Body of pancreas (tissue), 4 donors: Measurements from ENCODE around the gene SDC3. TPM values are rescaled to one million over a fixed set of nuclear protein-coding genes. Genes with fewer than 3 reads are reported as not detected.
"Not testable (repeated sequence)": the region's sequence is repeated elsewhere in the genome, so short reads cannot be mapped to it uniquely, and the experiment has no call there.

Source experiments
- ATAC-seq: fragments of 150-250 bp; one replicate; pipeline ENCODE4 v1.9.1; 2016
- DNase-seq, 4 donors: peaks; one replicate each; pipeline ENCODE4 v3.0.0-alpha.2; 2019
- H3K27ac ChIP-seq, 4 donors: fragments of 200-600 bp; sonication (generic); 1 replicate in 3 of 4; 2 replicates in 1 of 4; pipeline versions ENCODE4 v1.5.1 to v1.6.1; 2016 to 2019; ENCODE audit warnings: mild to moderate bottlenecking in 1 of 4, mixed read lengths in 1 of 4, moderate library complexity in 1 of 4
- H3K27me3 ChIP-seq, 2 donors: fragments of 200-600 bp; sonication (generic); one replicate each; pipeline ENCODE4 v1.6.0; 2016; ENCODE audit warnings: mild to moderate bottlenecking in 1 of 2
- H3K36me3 ChIP-seq, 2 donors: fragments of 200-600 bp; sonication (generic); replicated peaks in 1 of 2; 2 replicates each; pipeline ENCODE4 v1.5.1; 2016; ENCODE audit warnings: low read depth in 2 of 2; ENCODE audit not compliant: insufficient read depth in 1 of 2
- H3K4me1 ChIP-seq: fragments of 200-600 bp; sonication (generic); one replicate; pipeline ENCODE4 v1.6.0; 2016
- H3K4me3 ChIP-seq, 2 donors: fragments of 200-600 bp; sonication (generic); 1 replicate in 1 of 2; 2 replicates in 1 of 2; pipeline ENCODE4 v1.5.1; 2016 to 2019
- H3K9me3 ChIP-seq, 3 donors: fragments of 200-600 bp; sonication (generic); 1 replicate in 2 of 3; 2 replicates in 1 of 3; pipeline ENCODE4 v1.5.1; 2016
- POLR2A ChIP-seq, 3 donors: fragments of 450-650 bp; IDR thresholded peaks; one replicate each; pipeline ENCODE4 v1.6.1; 2016; ENCODE audit warnings: antibody characterized with exemption in 3 of 3, mild to moderate bottlenecking in 2 of 3
- WGBS, 2 donors: methylation state at CpG; one replicate each; pipeline ENCODE4 v1.1.5; 2017; 5-methylcytosine and 5-hydroxymethylcytosine counted together
- intact Hi-C: fragments of 100-400 bp; cut with DNase I; formaldehyde crosslinking; loops from one replicate; pipeline ENCODE4 v1.15.1; 2023
- total RNA-seq, 2 donors: library from RNA; depleted of rRNA; stranded (reverse); fragments of >200 nt; gene quantifications; one replicate each; pipeline ENCODE4 v1.1.0, GENCODE V29; 2016
- TF ChIP-seq, protein P1 (sequence below), 7 experiments: fragments of 450-650 bp in 4 of 7; fragments of 200-600 bp in 3 of 7; sonication (generic) in 3 of 7; IDR thresholded peaks; one replicate each; pipeline ENCODE4 v1.5.1; 2016 to 2019; ENCODE audit warnings: antibody characterized with exemption in 7 of 7

SDC3 gene
- total RNA-seq, 2 donors from 2014 or later, result 7.8 to 19.1 TPM

DNA sequence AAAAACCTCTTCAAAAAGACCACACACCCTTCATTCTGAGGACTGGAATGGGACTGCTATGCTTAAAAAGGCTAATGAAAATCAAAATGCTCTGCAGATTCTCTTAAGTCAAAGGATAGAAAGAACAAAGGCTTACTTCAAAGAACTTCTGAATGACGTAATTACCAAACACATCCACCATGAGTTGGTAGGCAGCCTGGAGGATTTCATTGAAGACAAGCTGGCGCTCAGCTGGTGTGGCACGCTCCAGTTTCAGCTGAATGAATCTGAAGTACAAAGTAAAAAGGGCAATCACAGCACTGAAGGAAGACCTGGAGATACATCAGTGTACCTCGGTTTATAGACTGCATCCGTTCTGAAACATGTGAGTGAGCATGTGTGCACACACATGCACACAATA lies 43.5 kb upstream of the SDC3 start:
- intact Hi-C loops, result no loop called here
- DNase-seq, result no peak
- TF ChIP-seq, protein P1, sequence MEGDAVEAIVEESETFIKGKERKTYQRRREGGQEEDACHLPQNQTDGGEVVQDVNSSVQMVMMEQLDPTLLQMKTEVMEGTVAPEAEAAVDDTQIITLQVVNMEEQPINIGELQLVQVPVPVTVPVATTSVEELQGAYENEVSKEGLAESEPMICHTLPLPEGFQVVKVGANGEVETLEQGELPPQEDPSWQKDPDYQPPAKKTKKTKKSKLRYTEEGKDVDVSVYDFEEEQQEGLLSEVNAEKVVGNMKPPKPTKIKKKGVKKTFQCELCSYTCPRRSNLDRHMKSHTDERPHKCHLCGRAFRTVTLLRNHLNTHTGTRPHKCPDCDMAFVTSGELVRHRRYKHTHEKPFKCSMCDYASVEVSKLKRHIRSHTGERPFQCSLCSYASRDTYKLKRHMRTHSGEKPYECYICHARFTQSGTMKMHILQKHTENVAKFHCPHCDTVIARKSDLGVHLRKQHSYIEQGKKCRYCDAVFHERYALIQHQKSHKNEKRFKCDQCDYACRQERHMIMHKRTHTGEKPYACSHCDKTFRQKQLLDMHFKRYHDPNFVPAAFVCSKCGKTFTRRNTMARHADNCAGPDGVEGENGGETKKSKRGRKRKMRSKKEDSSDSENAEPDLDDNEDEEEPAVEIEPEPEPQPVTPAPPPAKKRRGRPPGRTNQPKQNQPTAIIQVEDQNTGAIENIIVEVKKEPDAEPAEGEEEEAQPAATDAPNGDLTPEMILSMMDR (IDR thresholded peaks at IDR 0.05), result no peak
- no peak for TF ChIP-seq POLR2A (IDR thresholded peaks at IDR 0.05)

GRCh38 chr1:30950700-30951099 lies 42.1 kb upstream of the SDC3 start:
- WGBS, 2 donors, result 74 to 78% methylated on average over 5 of the region's 5 CpGs
- TF ChIP-seq POLR2A (IDR thresholded peaks at IDR 0.05), result no peak
- TF ChIP-seq, protein P1 (IDR thresholded peaks at IDR 0.05), result no peak
- H3K27ac ChIP-seq, result no peak overlapping the region
- intact Hi-C loops, result no loop called here
- DNase-seq (no peak), ATAC-seq (no peak)
- peaks cover 17 to 33% of the 10 kb centered on the region in 2 donors for H3K36me3 ChIP-seq
- no peaks in the 10 kb centered on the region for H3K9me3 ChIP-seq
- H3K4me1 ChIP-seq, result no peaks in the 10 kb centered on the region
- H3K4me3 ChIP-seq, result no peak overlapping the region
- no peaks in the 10 kb centered on the region for H3K27me3 ChIP-seq

More for the DNA sequence above, 43.5 kb upstream of the SDC3 start:
- 86 to 95% methylated on average over 5 of the region's 5 CpGs for WGBS, 2 donors
- Histone ChIP-seq H3K27me3 (no peaks in the 10 kb centered on the region), H3K4me1 (no peaks in the 10 kb centered on the region), H3K9me3 (no peaks in the 10 kb centered on the region), H3K36me3 (peaks cover 17 to 33% of the 10 kb centered on the region in 2 donors), H3K4me3 (no peak overlapping the region), H3K27ac (no peak overlapping the region)
- no peak for ATAC-seq

DNA sequence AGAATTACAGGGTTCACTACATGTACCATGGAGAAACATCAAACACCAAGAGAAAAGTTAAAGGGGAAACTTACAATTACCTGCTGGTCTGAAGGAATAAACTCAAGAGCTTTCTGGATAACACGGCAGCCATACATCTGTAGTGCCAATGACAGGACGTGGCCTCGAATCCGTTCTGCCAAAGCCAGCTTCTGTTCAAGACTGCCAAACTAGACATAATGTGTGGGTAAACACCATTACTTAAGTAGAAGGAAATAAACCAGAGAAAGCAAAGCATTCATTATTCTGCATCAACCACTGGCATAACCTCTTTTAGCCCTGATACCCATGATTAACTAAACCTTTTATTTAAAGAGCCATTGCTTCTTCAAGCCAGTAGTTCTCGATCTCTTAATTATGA lies 41.5 kb upstream of the SDC3 start:
- Histone ChIP-seq H3K27me3 (no peaks in the 10 kb centered on the region), H3K4me1 (no peaks in the 10 kb centered on the region), H3K36me3 (peaks cover 17 to 38% of the 10 kb centered on the region in 2 donors), H3K4me3 (no peak overlapping the region), H3K9me3 (no peaks in the 10 kb centered on the region), H3K27ac (no peak overlapping the region)
- TF ChIP-seq, protein P1 (IDR thresholded peaks at IDR 0.05), result no peak
- TF ChIP-seq POLR2A (IDR thresholded peaks at IDR 0.05), result no peak
- DNase-seq (no peak), ATAC-seq (no peak)
- 68 to 80% methylated on average over 5 of the region's 5 CpGs for WGBS, 2 donors
- intact Hi-C loops, result no loop called here

DNA sequence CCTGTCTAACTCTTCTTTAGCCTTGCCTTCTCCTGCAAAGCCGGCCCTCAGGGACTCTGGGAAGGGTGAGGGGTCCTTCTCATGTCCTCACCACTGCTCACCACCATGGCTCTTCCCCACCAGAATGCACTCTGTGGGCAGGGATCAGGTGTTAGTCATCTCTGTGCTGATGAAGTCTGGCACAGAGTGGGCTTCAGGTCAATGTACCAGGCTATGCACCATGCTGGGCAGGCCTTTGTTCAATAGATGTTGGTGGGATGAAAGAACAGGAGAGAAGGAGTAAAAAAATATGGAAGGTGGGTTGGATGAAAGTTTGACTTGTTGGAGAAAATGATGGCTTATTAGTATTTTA lies 40.9 kb upstream of the SDC3 start:
- H3K4me1 ChIP-seq, H3K27me3 ChIP-seq, H3K27ac ChIP-seq, DNase-seq, ATAC-seq, H3K4me3 ChIP-seq, intact Hi-C loops, H3K9me3 ChIP-seq: not testable (repeated sequence)
- WGBS, 2 donors, result 100% methylated on average over 1 of the region's 1 CpG
- peaks cover 17 to 40% of the 10 kb centered on the region in 2 donors for H3K36me3 ChIP-seq

DNA sequence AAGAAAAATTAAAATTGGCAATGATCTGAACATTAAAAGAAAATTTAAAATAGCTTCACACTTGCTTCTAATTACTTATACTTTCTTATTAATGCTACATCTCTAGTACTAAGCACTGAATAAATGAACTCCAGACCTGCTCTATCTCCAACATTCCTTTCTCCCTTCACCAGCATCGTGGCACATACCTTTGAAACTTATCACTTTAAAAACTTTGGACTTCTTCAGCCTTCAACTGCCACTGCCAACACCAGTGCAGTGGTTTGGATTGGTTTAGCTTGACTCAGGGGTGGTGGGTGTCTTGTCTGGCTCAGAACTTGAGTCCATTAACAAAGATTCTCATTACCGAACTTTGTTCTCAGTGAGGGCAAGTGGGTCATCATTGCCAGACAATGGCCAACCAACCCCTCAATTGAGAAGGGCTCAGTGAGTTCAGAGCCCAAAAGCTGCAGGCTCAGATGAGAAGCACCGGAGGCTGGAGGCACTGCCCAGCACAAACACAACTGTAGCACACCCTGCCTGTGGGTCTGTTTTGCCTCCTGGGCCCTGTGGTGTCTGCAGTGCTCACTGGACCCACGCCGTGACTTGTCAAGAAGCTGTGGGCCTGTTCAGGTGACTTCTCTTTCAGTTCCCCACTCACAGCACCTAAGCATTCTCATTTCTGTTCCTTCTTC lies 40.4 kb upstream of the SDC3 start:
- intact Hi-C loops, H3K27me3 ChIP-seq: not testable (repeated sequence)
- peaks cover 13 to 37% of the 10 kb centered on the region in 2 donors for H3K36me3 ChIP-seq

DNA sequence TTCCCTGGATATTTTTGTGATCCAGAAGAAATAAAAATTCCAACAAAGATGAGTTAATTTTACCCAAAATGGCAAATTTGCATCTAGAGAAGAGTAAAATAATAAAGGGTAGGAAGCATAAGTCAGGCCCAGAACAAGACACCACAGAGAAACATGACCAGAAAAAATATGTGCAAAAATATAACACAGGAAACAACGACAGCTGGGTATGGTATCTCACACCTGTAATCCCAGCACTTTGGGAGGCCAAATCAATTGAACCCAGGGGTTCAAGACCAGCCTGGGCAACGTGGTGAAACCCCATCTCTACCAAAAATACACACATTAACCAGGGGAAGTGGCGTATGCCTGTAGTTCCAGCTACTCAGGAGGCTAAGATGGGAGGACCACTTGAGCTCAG lies 39.7 kb upstream of the SDC3 start:
- Histone ChIP-seq H3K4me3 (no peak overlapping the region), H3K9me3 (no peaks in the 10 kb centered on the region), H3K27ac (no peak overlapping the region), H3K27me3 (no peaks in the 10 kb centered on the region), H3K36me3 (peaks cover 6 to 32% of the 10 kb centered on the region in 2 donors), H3K4me1 (no peaks in the 10 kb centered on the region)
- ATAC-seq, result no peak
- WGBS, 2 donors, result 85 to 90% methylated on average over 3 of the region's 3 CpGs
- TF ChIP-seq, protein P1 (IDR thresholded peaks at IDR 0.05), result no peak
- TF ChIP-seq POLR2A (IDR thresholded peaks at IDR 0.05), result no peak
- DNase-seq, result no peak
- intact Hi-C loops, result no loop called here

More for the DNA sequence above, 40.4 kb upstream of the SDC3 start:
- H3K4me3 ChIP-seq, H3K27ac ChIP-seq, ATAC-seq, H3K9me3 ChIP-seq, H3K4me1 ChIP-seq, DNase-seq: not testable (repeated sequence)
- 59 to 63% methylated on average over 2 of the region's 5 CpGs for WGBS, 2 donors
